H1 (cell line): ENCODE results near the gene BRSK2. TPM values are rescaled to one million over a fixed set of nuclear protein-coding genes. Genes with fewer than 3 reads are reported as not detected.

Experiments
- CTCF ChIA-PET: fragments of 300-600 bp; sonication (Branson Sonifier 250); formaldehyde crosslinking; loops from one replicate; lab custom pipeline; 2021; ENCODE audit not compliant: partially characterized antibody; lab: Charles Lee
- POLR2A ChIA-PET: fragments of 300-600 bp; sonication (Branson Sonifier 250); formaldehyde crosslinking; loops from one replicate; lab custom pipeline; 2021; ENCODE audit warnings: inconsistent platforms; ENCODE audit not compliant: partially characterized antibody; lab: Charles Lee
- DNase-seq, 2 experiments: peaks; one replicate each; pipeline versions ENCODE4 v3.0.0 to v3.0.0-alpha.2; 2010 to 2022; ENCODE audit warnings: low spot score in 2 of 2, low read depth in 1 of 2, mixed read lengths in 1 of 2
- FAIRE-seq: peaks from 2 replicates; lab custom pipeline; 2011; peaks lifted over from hg19 to GRCh38; lab: Jason Lieb, UNC
- H2AFZ ChIP-seq: 2 replicates; pipeline ENCODE4 v1.8.1; 2012; ENCODE audit warnings: low read length, inconsistent platforms
- H2AK5ac ChIP-seq: 2 replicates; pipeline ENCODE4 v1.6.1; 2013; ENCODE audit warnings: low read depth, low read length
- H2BK120ac ChIP-seq: replicated peaks from 2 replicates; pipeline ENCODE3; 2013; ENCODE audit warnings: low read depth, low read length, inconsistent platforms
- H2BK12ac ChIP-seq: 2 replicates; pipeline ENCODE4 v1.6.1; 2013; ENCODE audit warnings: low read depth, low read length
- H2BK15ac ChIP-seq: 2 replicates; pipeline ENCODE4 v1.6.1; 2013; ENCODE audit warnings: low read length
- H2BK20ac ChIP-seq: 2 replicates; pipeline ENCODE4 v1.6.1; 2013; ENCODE audit warnings: low read length
- H2BK5ac ChIP-seq: 2 replicates; pipeline ENCODE4 v1.6.1; 2013; ENCODE audit warnings: low read depth, low read length
- H3K14ac ChIP-seq: 2 replicates; pipeline ENCODE4 v1.6.1; 2013; ENCODE audit warnings: inconsistent platforms; ENCODE audit not compliant: insufficient read length
- H3K18ac ChIP-seq: 2 replicates; pipeline ENCODE4 v1.6.1; 2013; ENCODE audit warnings: low read length; ENCODE audit errors: extremely low read depth
- H3K23ac ChIP-seq: 2 replicates; pipeline ENCODE4 v1.6.1; 2013; ENCODE audit warnings: inconsistent platforms; ENCODE audit not compliant: insufficient read length
- H3K23me2 ChIP-seq: 2 replicates; pipeline ENCODE4 v1.6.1; 2013; ENCODE audit warnings: low read depth, low read length
- H3K27ac ChIP-seq: 2 replicates; pipeline ENCODE4 v1.6.1; 2011; ENCODE audit warnings: low read depth, low read length, inconsistent platforms
- H3K27me3 ChIP-seq, 4 experiments: replicated peaks in 1 of 4; 1 replicate in 1 of 4; 2 replicates in 3 of 4; pipeline versions ENCODE4 v1.6.1 to v1.8.1; 2011 to 2013; ENCODE audit warnings: low read length in 3 of 4, mild to moderate bottlenecking in 3 of 4, inconsistent platforms in 2 of 4, mixed read lengths in 2 of 4, moderate library complexity in 1 of 4; ENCODE audit not compliant: control insufficient read depth in 3 of 4, insufficient read depth in 3 of 4; ENCODE audit errors: extremely low read depth in 1 of 4
- H3K36me3 ChIP-seq, 4 experiments: 2 replicates each; pipeline versions ENCODE4 v1.6.1 to v1.8.1; 2011 to 2013; ENCODE audit warnings: mild to moderate bottlenecking in 4 of 4, low read length in 3 of 4, moderate library complexity in 2 of 4, control low read depth in 1 of 4, inconsistent platforms in 1 of 4; ENCODE audit not compliant: insufficient read depth in 4 of 4, control insufficient read depth in 2 of 4
- H3K4ac ChIP-seq: replicated peaks from 2 replicates; pipeline ENCODE3; 2013; ENCODE audit warnings: low read length, low read depth, mixed read lengths, inconsistent platforms; ENCODE audit not compliant: insufficient read length
- H3K4me1 ChIP-seq, 4 experiments: replicated peaks in 1 of 4; 1 replicate in 1 of 4; 2 replicates in 3 of 4; pipeline versions ENCODE4 v1.6.1 to v1.8.1; 2011 to 2013; ENCODE audit warnings: low read length in 3 of 4, inconsistent platforms in 2 of 4, mixed read lengths in 1 of 4; ENCODE audit not compliant: insufficient read depth in 4 of 4, control insufficient read depth in 3 of 4
- H3K4me2 ChIP-seq, 2 experiments: 2 replicates each; pipeline versions ENCODE4 v1.6.1 to v1.8.1; 2011 to 2013; ENCODE audit warnings: low read depth in 2 of 2, low read length in 2 of 2, control low read depth in 1 of 2, inconsistent platforms in 1 of 2, mild to moderate bottlenecking in 1 of 2; ENCODE audit not compliant: insufficient read depth in 1 of 2
- H3K4me3 ChIP-seq, 4 experiments: fragments of 200-600, 300-600 bp in 1 of 4; sonication (generic), shearing (Covaris generic), sonication (Bioruptor Twin) in 1 of 4; 2 replicates each; pipeline versions ENCODE4 v1.5.1 to v1.8.1; 2011 to 2016; ENCODE audit warnings: low read length in 4 of 4, low read depth in 3 of 4, control low read depth in 2 of 4, inconsistent platforms in 2 of 4, mild to moderate bottlenecking in 2 of 4, mixed read lengths in 1 of 4, moderate library complexity in 1 of 4; ENCODE audit not compliant: insufficient read depth in 2 of 4; ENCODE audit errors: extremely low read depth in 1 of 4
- H3K56ac ChIP-seq: replicated peaks from 2 replicates; pipeline ENCODE3; 2013; ENCODE audit warnings: low read depth, mild to moderate bottlenecking, mixed read lengths, low read length, inconsistent platforms; ENCODE audit not compliant: insufficient read length
- H3K79me1 ChIP-seq: 2 replicates; pipeline ENCODE4 v1.6.1; 2013; ENCODE audit warnings: low read depth, low read length, control low read depth
- H3K79me2 ChIP-seq, 2 experiments: 2 replicates each; pipeline versions ENCODE4 v1.6.1 to v1.8.1; 2012 to 2013; ENCODE audit warnings: low read length in 2 of 2, mild to moderate bottlenecking in 2 of 2, inconsistent platforms in 1 of 2; ENCODE audit not compliant: insufficient read depth in 2 of 2, control insufficient read depth in 1 of 2
- H3K9ac ChIP-seq, 4 experiments: replicated peaks in 1 of 4; 1 replicate in 1 of 4; 2 replicates in 3 of 4; pipeline versions ENCODE4 v1.6.1 to v1.8.1; 2011 to 2013; ENCODE audit warnings: low read depth in 3 of 4, low read length in 3 of 4, control low read depth in 2 of 4, mild to moderate bottlenecking in 2 of 4, moderate library complexity in 2 of 4, inconsistent platforms in 1 of 4; ENCODE audit errors: extremely low read depth in 1 of 4
- H3K9me3 ChIP-seq, 2 experiments: 2 replicates each; pipeline versions ENCODE4 v1.6.1 to v1.8.1; 2012 to 2013; ENCODE audit warnings: mild to moderate bottlenecking in 2 of 2, moderate library complexity in 2 of 2, control low read depth in 1 of 2, inconsistent platforms in 1 of 2, low read depth in 1 of 2, low read length in 1 of 2, mixed read lengths in 1 of 2; ENCODE audit not compliant: insufficient read depth in 2 of 2
- H4K20me1 ChIP-seq, 2 experiments: replicated peaks in 1 of 2; 2 replicates each; pipeline versions ENCODE3 to v1.8.1; 2011 to 2013; ENCODE audit warnings: inconsistent platforms in 2 of 2, low read length in 2 of 2, mild to moderate bottlenecking in 1 of 2; ENCODE audit not compliant: insufficient read depth in 2 of 2, control insufficient read depth in 1 of 2
- H4K5ac ChIP-seq: 2 replicates; pipeline ENCODE4 v1.6.1; 2013; ENCODE audit warnings: low read length, low read depth, mixed read lengths, inconsistent platforms; ENCODE audit not compliant: insufficient read length
- H4K8ac ChIP-seq: 2 replicates; pipeline ENCODE4 v1.8.0; 2013; ENCODE audit warnings: mild to moderate bottlenecking, moderate library complexity, low read length, inconsistent platforms; ENCODE audit not compliant: insufficient read depth; ENCODE audit errors: extremely low read depth
- H4K91ac ChIP-seq: replicated peaks from 2 replicates; pipeline ENCODE3; 2013; ENCODE audit warnings: low read length, mixed read lengths, inconsistent platforms; ENCODE audit not compliant: insufficient read length
- BACH1 ChIP-seq: IDR thresholded peaks from 2 replicates; pipeline ENCODE4 v1.6.1; 2012; ENCODE audit warnings: low read length, improper control_type of control experiment
- CREB1 ChIP-seq: IDR thresholded peaks from 2 replicates; pipeline ENCODE4 v1.6.1; 2012; ENCODE audit warnings: inconsistent platforms
- GTF2F1 ChIP-seq: IDR thresholded peaks from 2 replicates; pipeline ENCODE4 v1.6.1; 2012; ENCODE audit warnings: low read depth, low read length, improper control_type of control experiment, borderline replicate concordance
- SIRT6 ChIP-seq: IDR thresholded peaks from one replicate; pipeline ENCODE4 v1.7.1; 2012; ENCODE audit warnings: low read length, inconsistent platforms
- WGBS, 2 experiments: shearing (Covaris generic) in 1 of 2; methylation state at CpG; one replicate each; pipeline versions ENCODE4 v1.1.6 to v1.1.7; 2013 to 2015; ENCODE audit warnings: low lambda C conversion rate in 2 of 2, mixed read lengths in 2 of 2, inconsistent platforms in 1 of 2, low coverage in 1 of 2, missing lambda C conversion rate in 1 of 2; ENCODE audit not compliant: insufficient replicate concordance in 2 of 2, insufficient coverage in 1 of 2, insufficient read length in 1 of 2; ENCODE audit errors: extremely low coverage in 1 of 2, missing lambda C conversion rate in 1 of 2; 5-methylcytosine and 5-hydroxymethylcytosine counted together
- polyA plus RNA-seq, 7 experiments: library from polyadenylated mRNA; depleted of rRNA in 3 of 7; stranded (reverse) in 5 of 7; unstranded in 2 of 7; fragments of >200 nt in 5 of 7; fragments of 200-250 nt in 2 of 7; gene quantifications; 1 replicate in 5 of 7; 2 replicates in 1 of 7; 4 replicates in 1 of 7; pipeline versions ENCODE4 v1.2.1 to v1.2.3, GENCODE V29; 2011 to 2013; ENCODE audit warnings: missing spikeins in 2 of 7, mixed read lengths in 2 of 7
- total RNA-seq: library from RNA; stranded (reverse); fragmentation: NEBNext Ultra II Directional; extraction: Animal tissue kit (Norgen Biotek cat#: 25700); gene quantifications from 2 replicates; pipeline ENCODE4 v1.2.1, GENCODE V29; 2021
- TF ChIP-seq, protein P1 (sequence below): IDR thresholded peaks from 2 replicates; pipeline ENCODE4 v1.6.1; 2012; ENCODE audit warnings: inconsistent platforms

The BRSK2 gene
- total and polyA plus RNA-seq, 2 of the 8 experiments (the other 6 are each of a cell fraction or from before 2014, with no cell fraction given): 17.3 to 27.1 TPM

DNA sequence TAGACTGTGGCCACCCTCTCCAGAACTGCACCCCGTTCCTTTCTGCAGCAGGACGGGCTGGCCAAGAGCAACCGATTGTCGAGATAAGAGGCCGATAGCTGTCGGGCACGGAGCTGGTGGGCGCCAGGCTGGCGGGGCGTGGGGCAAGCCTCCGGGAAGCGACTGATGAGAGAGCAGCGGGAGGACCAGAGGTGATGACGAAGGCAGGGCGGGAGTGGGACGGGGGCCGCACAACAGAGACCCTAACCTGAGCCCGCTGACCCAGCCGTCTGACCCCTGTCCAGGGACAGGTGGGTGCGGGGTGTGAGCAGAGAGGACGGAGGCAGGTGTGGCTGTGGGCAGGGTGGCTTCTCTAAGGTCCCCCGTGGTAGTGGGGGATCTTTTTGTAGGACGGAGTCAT, 7.3 kb upstream of the BRSK2 start:
- Histone ChIP-seq H3K18ac (0 out of 2 replicates have a peak overlapping the region, but pooled peaks have one; percentile 62), H3K36me3 (no peaks in the 10 kb centered on the region), H3K23me2 (peaks cover 5% of the 10 kb centered on the region; the same call in 1 of the 2 replicates), H3K4me2 (peak overlapping the region; percentile 59 to 90), H4K8ac (peak overlapping the region; percentile 89), H4K91ac (peak overlapping the region; percentile 84), H2BK20ac (no peak overlapping the region), H3K4me1 (peaks cover 0 to 6% (median 3%) of the 10 kb centered on the region in 4 experiments; a peak in 5 of 7 replicates), H4K20me1 (peaks cover 0 to 4% of the 10 kb centered on the region in 2 experiments), H4K5ac (peak overlapping the region; percentile 72), H3K4ac (no peak overlapping the region), H2BK12ac (0 out of 2 replicates have a peak overlapping the region, but pooled peaks have one; percentile 6), H3K9ac (0 out of 7 replicates have a peak overlapping the region, but pooled peaks of 1 of the 4 experiments have one; percentile 8), H3K56ac (no peak overlapping the region), H3K4me3 (peak overlapping the region in 3 of 4 experiments; percentile 51 to 72 (median 55); a peak in 4 of 8 replicates), H3K27me3 (no peaks in the 10 kb centered on the region; a peak in 1 of 7 replicates), H2BK5ac (peak overlapping the region; percentile 79; the same call in 1 of the 2 replicates), H3K9me3 (no peaks in the 10 kb centered on the region), H3K14ac (no peak overlapping the region), H3K23ac (no peak overlapping the region), H3K79me1 (no peaks in the 10 kb centered on the region), H2AFZ (peak overlapping the region; percentile 94; the same call in 1 of the 2 replicates), H2BK120ac (peak overlapping the region; percentile 47), H3K79me2 (no peaks in the 10 kb centered on the region), H2AK5ac (no peak overlapping the region), H2BK15ac (no peak overlapping the region), H3K27ac (no peak overlapping the region)
- no peak for DNase-seq
- TF ChIP-seq, protein P1, sequence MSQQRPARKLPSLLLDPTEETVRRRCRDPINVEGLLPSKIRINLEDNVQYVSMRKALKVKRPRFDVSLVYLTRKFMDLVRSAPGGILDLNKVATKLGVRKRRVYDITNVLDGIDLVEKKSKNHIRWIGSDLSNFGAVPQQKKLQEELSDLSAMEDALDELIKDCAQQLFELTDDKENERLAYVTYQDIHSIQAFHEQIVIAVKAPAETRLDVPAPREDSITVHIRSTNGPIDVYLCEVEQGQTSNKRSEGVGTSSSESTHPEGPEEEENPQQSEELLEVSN: 0 out of 2 replicates have a peak, but pooled peaks have one; percentile 18
- TF ChIP-seq GTF2F1: no peak
- no peak for TF ChIP-seq BACH1
- TF ChIP-seq CREB1: peak; percentile 31; the same call in 1 of the 2 replicates
- no peak for TF ChIP-seq SIRT6
- POLR2A ChIA-PET: interaction anchor here (0.9 to 2.0 kb wide), 2 partner anchors 12 to 31 kb away, joined by 4 to 7 read pairs; no protein-coding TSS in a partner anchor
- CTCF ChIA-PET: interaction anchor here (0.5 to 1.4 kb wide), 4 partner anchors 40 to 438 kb away, joined by 3 to 4 read pairs (median 4); no protein-coding TSS in a partner anchor
- no peak for FAIRE-seq
- WGBS, 2 experiments: 78% methylated on average over 19 of the region's 23 CpGs; no CpG with 5 or more reads in 1 of the 2 experiments
